ENCODE measurements around the gene APP. TPM values are rescaled to one million over a fixed set of nuclear protein-coding genes. Genes with fewer than 3 reads are reported as not detected.

Gene APP
- total RNA-seq, 1 experiment from 2014 or later, result 560 TPM

GRCh38 chr21:26032263-26032662 is 138.3 kb downstream of the APP start:
- no peaks in the 10 kb centered on the region for H3K27me3 Mint-ChIP-seq (ENCODE audit: low read depth)
- H3K4me1 Mint-ChIP-seq, result peaks cover 67% of the 10 kb centered on the region
- H3K9me3 Mint-ChIP-seq, result no peaks in the 10 kb centered on the region
- DNase-seq (ENCODE audit: low spot score), result no peak
- TF ChIP-seq SMAD3 (CRISPR knock-in tag; IDR thresholded peaks at IDR 0.05; ENCODE audit: borderline replicate concordance) (no peak), ZNF281 (CRISPR knock-in tag; IDR thresholded peaks at IDR 0.05) (no peak), ZNF512 (CRISPR knock-in tag; IDR thresholded peaks at IDR 0.05; ENCODE audit: borderline replicate concordance) (no peak), E2F5 (CRISPR knock-in tag; IDR thresholded peaks at IDR 0.05) (no peak)
- no peak for ATAC-seq
- no peak overlapping the region for H3K4me3 Mint-ChIP-seq
- ChIA-PET POLR2A (no interaction called here), CTCF (interaction anchor here (1.7 kb wide), 1 partner anchor 136 kb away, joined by 7 read pairs; no protein-coding TSS in a partner anchor)
- H3K36me3 Mint-ChIP-seq, result peaks cover 43% of the 10 kb centered on the region
- no peak overlapping the region for H3K27ac Mint-ChIP-seq

- peak overlapping the region; percentile 68; the same call in 1 of the 2 replicates for H3K27ac Mint-ChIP-seq
- ChIA-PET POLR2A (no interaction called here), CTCF (interaction anchor here (0.6 to 1.3 kb wide), 2 partner anchors 19 to 143 kb away, joined by 3 to 4 read pairs; no protein-coding TSS in a partner anchor)
- ATAC-seq (no peak), DNase-seq (ENCODE audit: low spot score) (no peak)
- H3K4me1 Mint-ChIP-seq, result peaks cover 69% of the 10 kb centered on the region
- no peaks in the 10 kb centered on the region for H3K27me3 Mint-ChIP-seq (ENCODE audit: low read depth)
- no peak overlapping the region for H3K4me3 Mint-ChIP-seq
- peaks cover 34% of the 10 kb centered on the region for H3K36me3 Mint-ChIP-seq
- TF ChIP-seq IRF2 (CRISPR knock-in tag; IDR thresholded peaks at IDR 0.05; ENCODE audit: borderline replicate concordance, low read depth), result no peak
- no peak for TF ChIP-seq MYBL2 (CRISPR knock-in tag; IDR thresholded peaks at IDR 0.05)
- TF ChIP-seq SMAD3 (CRISPR knock-in tag; IDR thresholded peaks at IDR 0.05; ENCODE audit: borderline replicate concordance), result no peak
- TF ChIP-seq ZNF138 (CRISPR knock-in tag; conservative IDR thresholded peaks at IDR 0.05), result no peak
- no peak for TF ChIP-seq ZNF121 (CRISPR knock-in tag; IDR thresholded peaks at IDR 0.05)
- TF ChIP-seq JUN (CRISPR knock-in tag; IDR thresholded peaks at IDR 0.05), result no peak
- H3K9me3 Mint-ChIP-seq, result no peaks in the 10 kb centered on the region
Measured at GRCh38 chr21:26028183-26028582, 142.4 kb downstream of the APP start.

- TF ChIP-seq ZNF219 (CRISPR knock-in tag; IDR thresholded peaks at IDR 0.05; ENCODE audit: borderline replicate concordance) (no peak), PREB (CRISPR knock-in tag; IDR thresholded peaks at IDR 0.05; ENCODE audit: borderline replicate concordance) (no peak), CREB1 (CRISPR knock-in tag; IDR thresholded peaks at IDR 0.05) (no peak), ZNF396 (CRISPR knock-in tag; IDR thresholded peaks at IDR 0.05; ENCODE audit: borderline replicate concordance) (no peak), CREM (CRISPR knock-in tag; IDR thresholded peaks at IDR 0.05) (no peak), ELF4 (CRISPR knock-in tag; IDR thresholded peaks at IDR 0.05; ENCODE audit: low read depth) (no peak), ZNF138 (CRISPR knock-in tag; conservative IDR thresholded peaks at IDR 0.05) (no peak), TCF7 (CRISPR knock-in tag; IDR thresholded peaks at IDR 0.05; ENCODE audit: low read depth) (no peak), NFYB (CRISPR knock-in tag; conservative IDR thresholded peaks at IDR 0.05; ENCODE audit: low read depth) (no peak)
- DNase-seq (ENCODE audit: low spot score), result no peak
- H3K36me3 Mint-ChIP-seq, result peaks cover 29% of the 10 kb centered on the region
- H3K4me3 Mint-ChIP-seq, result no peak overlapping the region
- H3K27ac Mint-ChIP-seq, result peak overlapping the region; percentile 53
- POLR2A ChIA-PET, result no interaction called here
- no peaks in the 10 kb centered on the region for H3K27me3 Mint-ChIP-seq (ENCODE audit: low read depth)
- H3K4me1 Mint-ChIP-seq, result peaks cover 69% of the 10 kb centered on the region
- CTCF ChIA-PET, result interaction anchor here (0.6 to 1.3 kb wide), 2 partner anchors 18 to 143 kb away, joined by 3 to 4 read pairs; no protein-coding TSS in a partner anchor
- ATAC-seq, result no peak
- H3K9me3 Mint-ChIP-seq, result no peaks in the 10 kb centered on the region
Measured at GRCh38 chr21:26027696-26028095, 142.9 kb downstream of the APP start.
